Middle frontal gyrus (tissue), 1 donor: ENCODE results near the gene LGMN.
"Not testable (repeated sequence)": the region's sequence is repeated elsewhere in the genome, so short reads cannot be mapped to it uniquely, and the experiment has no call there.

Experiments
- DNase-seq: peaks from one replicate; pipeline ENCODE4 v3.0.0-alpha.2; 2015; ENCODE audit warnings: low spot score; ENCODE audit errors: extremely low spot score

Gene LGMN

GRCh38 chr14:92698393-92698792, 50.0 kb downstream of the LGMN start:
- no peak for DNase-seq

- DNase-seq, result no peak
Observed at GRCh38 chr14:92696366-92696765, 52.1 kb downstream of the LGMN start.

- no peak for DNase-seq
Observed at GRCh38 chr14:92695562-92695961, 52.9 kb downstream of the LGMN start.

GRCh38 chr14:92694807-92695206, 53.6 kb downstream of the LGMN start:
- no peak for DNase-seq

GRCh38 chr14:92693998-92694795, 54.2 kb downstream of the LGMN start:
- no peak for DNase-seq

- DNase-seq, result no peak
Observed at GRCh38 chr14:92692822-92693226, 55.6 kb downstream of the LGMN start.

- no peak for DNase-seq
Observed at GRCh38 chr14:92690171-92691011, 58.0 kb downstream of the LGMN start.

GRCh38 chr14:92688434-92689375, 59.7 kb downstream of the LGMN start:
- DNase-seq, result no peak

- no peak for DNase-seq
Observed at GRCh38 chr14:92687681-92688433, 60.6 kb downstream of the LGMN start.

GRCh38 chr14:92686900-92687427, 61.5 kb downstream of the LGMN start:
- DNase-seq, result no peak

GRCh38 chr14:92686411-92686899, 62.0 kb downstream of the LGMN start:
- no peak for DNase-seq

GRCh38 chr14:92685784-92686355, 62.6 kb downstream of the LGMN start:
- DNase-seq, result no peak

- DNase-seq, result no peak
Observed at GRCh38 chr14:92684801-92685560, 63.4 kb downstream of the LGMN start.

- no peak for DNase-seq
Observed at GRCh38 chr14:92683041-92683440, 65.4 kb downstream of the LGMN start.

GRCh38 chr14:92680781-92681650, 67.4 kb downstream of the LGMN start:
- DNase-seq, result peak; percentile 20

- DNase-seq, result not testable (repeated sequence)
Observed at GRCh38 chr14:92680330-92680729, 68.1 kb downstream of the LGMN start.

- DNase-seq, result no peak
Observed at GRCh38 chr14:92679246-92679645, 69.2 kb downstream of the LGMN start.

GRCh38 chr14:92678766-92679165, 69.7 kb downstream of the LGMN start:
- DNase-seq, result no peak
